ENCODE measurements around the gene BTG2.
"Not testable (repeated sequence)": the region's sequence is repeated elsewhere in the genome, so short reads cannot be mapped to it uniquely, and the experiment has no call there.

BTG2 gene

GRCh38 chr1:203304919-203305808 is at the start of gene BTG2:
Gene BTG2 (plus strand): TSS chr1:203305519. CDS start chr1:203305607, 88 bp downstream.
- DNase-seq = peak; percentile 82 to 83

- DNase-seq = not testable (repeated sequence)
Observed at GRCh38 chr1:203256636-203257035, 48.7 kb upstream of the BTG2 start.

GRCh38 chr1:203263496-203263895 is 41.8 kb upstream of the BTG2 start:
- no peak for DNase-seq

GRCh38 chr1:203264052-203264501 is 41.2 kb upstream of the BTG2 start:
- no peak for DNase-seq

- DNase-seq = no peak
Observed at GRCh38 chr1:203265541-203265940, 39.8 kb upstream of the BTG2 start.

GRCh38 chr1:203266140-203266539 is 39.2 kb upstream of the BTG2 start:
- not testable (repeated sequence) for DNase-seq

- peak; percentile 77 to 79 for DNase-seq
Observed at GRCh38 chr1:203267347-203267846, 37.9 kb upstream of the BTG2 start.

- DNase-seq = no peak
Observed at GRCh38 chr1:203267912-203268311, 37.4 kb upstream of the BTG2 start.

GRCh38 chr1:203268901-203269653 is 36.2 kb upstream of the BTG2 start:
- no peak for DNase-seq

GRCh38 chr1:203269654-203270020 is 35.7 kb upstream of the BTG2 start:
- DNase-seq = no peak

- no peak for DNase-seq
Observed at GRCh38 chr1:203270448-203270847, 34.9 kb upstream of the BTG2 start.

GRCh38 chr1:203271018-203271743 is 34.1 kb upstream of the BTG2 start:
- peak in 1 of 2 donors; percentile 54 for DNase-seq

- DNase-seq = no peak
Observed at GRCh38 chr1:203271962-203272632, 33.2 kb upstream of the BTG2 start.

GRCh38 chr1:203272633-203273205 is 32.6 kb upstream of the BTG2 start:
- no peak for DNase-seq

GRCh38 chr1:203273206-203273868 is 32.0 kb upstream of the BTG2 start:
- DNase-seq = peak; percentile 95 to 96

GRCh38 chr1:203273869-203274602 is 31.3 kb upstream of the BTG2 start:
- DNase-seq = no peak

GRCh38 chr1:203274603-203275381 is 30.5 kb upstream of the BTG2 start:
- no peak for DNase-seq

GRCh38 chr1:203275656-203276272 is 29.6 kb upstream of the BTG2 start:
- no peak for DNase-seq

GRCh38 chr1:203276408-203276807 is 28.9 kb upstream of the BTG2 start:
- DNase-seq = no peak

Data from stimulated activated CD4-positive, alpha-beta T cell treated with anti-CD3 and anti-CD28 coated beads, Interleukin-2, amount 100 ng/mL, for 48 hours (primary cell).